MM.1S (cell line): ENCODE data around the gene FMOD.

ENCODE experiments used
- EZH2 ChIP-seq: fragments of 300-600 bp; sonication (generic); optimal IDR thresholded peaks from 2 replicates; pipeline ENCODE3; 2017; ENCODE audit warnings: low read depth, mild to moderate bottlenecking, antibody characterized with exemption, low read length, mixed read lengths
- TF ChIP-seq, protein P1 (sequence below): fragments of 300-600 bp; sonication (generic); IDR thresholded peaks from 2 replicates; pipeline ENCODE4 v1.5.1; 2016; ENCODE audit warnings: antibody characterized with exemption, low read length, mixed read lengths

DNA sequence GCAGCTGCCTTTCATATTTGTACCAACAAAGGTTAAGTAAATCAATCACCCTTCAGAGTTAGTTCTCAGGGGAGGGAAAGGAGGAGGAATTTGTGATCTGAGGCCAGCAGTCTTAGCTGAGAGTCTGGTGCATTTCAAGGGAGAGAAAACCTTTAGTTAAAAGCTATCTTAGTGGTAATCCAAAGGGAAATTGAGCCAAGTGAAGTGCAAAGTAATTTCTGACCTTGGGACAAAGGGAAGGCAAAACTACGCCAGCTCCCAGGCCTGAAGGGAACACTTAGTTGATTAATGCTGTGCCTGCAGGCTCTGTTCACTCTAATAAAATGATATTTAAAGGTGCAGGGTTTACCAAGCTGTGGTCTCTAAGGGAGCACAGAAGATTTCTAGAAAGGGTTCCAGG, 23.1 kb upstream of the FMOD start:
- TF ChIP-seq, protein P1, sequence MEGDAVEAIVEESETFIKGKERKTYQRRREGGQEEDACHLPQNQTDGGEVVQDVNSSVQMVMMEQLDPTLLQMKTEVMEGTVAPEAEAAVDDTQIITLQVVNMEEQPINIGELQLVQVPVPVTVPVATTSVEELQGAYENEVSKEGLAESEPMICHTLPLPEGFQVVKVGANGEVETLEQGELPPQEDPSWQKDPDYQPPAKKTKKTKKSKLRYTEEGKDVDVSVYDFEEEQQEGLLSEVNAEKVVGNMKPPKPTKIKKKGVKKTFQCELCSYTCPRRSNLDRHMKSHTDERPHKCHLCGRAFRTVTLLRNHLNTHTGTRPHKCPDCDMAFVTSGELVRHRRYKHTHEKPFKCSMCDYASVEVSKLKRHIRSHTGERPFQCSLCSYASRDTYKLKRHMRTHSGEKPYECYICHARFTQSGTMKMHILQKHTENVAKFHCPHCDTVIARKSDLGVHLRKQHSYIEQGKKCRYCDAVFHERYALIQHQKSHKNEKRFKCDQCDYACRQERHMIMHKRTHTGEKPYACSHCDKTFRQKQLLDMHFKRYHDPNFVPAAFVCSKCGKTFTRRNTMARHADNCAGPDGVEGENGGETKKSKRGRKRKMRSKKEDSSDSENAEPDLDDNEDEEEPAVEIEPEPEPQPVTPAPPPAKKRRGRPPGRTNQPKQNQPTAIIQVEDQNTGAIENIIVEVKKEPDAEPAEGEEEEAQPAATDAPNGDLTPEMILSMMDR, result no peak
- TF ChIP-seq EZH2, result no peak
